ENCODE measurements around the gene ENOX1. TPM values are rescaled to one million over a fixed set of nuclear protein-coding genes. Genes with fewer than 3 reads are reported as not detected.

The ENOX1 gene
- polyA plus RNA-seq, 1 donor (not counting 4 experiments of a cell fraction or from before 2014, with no cell fraction given): 1.1 TPM

DNA sequence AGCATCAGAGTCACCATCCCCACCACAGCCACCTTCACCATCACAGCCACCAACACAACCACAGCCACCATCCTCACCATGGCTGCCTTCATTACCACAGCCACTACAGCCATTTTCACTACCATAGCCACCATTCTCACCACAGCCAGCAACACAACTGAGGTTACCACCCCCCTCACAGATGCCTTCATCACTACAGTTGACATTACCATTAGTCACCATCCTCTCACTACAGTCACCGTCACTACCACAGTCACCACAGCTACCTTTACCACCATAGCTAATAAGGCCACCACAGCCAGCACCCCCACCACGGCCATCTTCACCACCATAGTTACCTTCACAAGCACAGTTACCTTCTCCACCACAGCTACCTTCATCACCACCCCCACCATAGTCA lies 493.8 kb downstream of the ENOX1 start:
- dilution Hi-C loops (cut with MboI; ENCODE audit: extremely low pct_ligation_motif_present, low sequenced_read_pairs): no loop called here
- no peaks in the 10 kb centered on the region for H4K20me1 ChIP-seq (ENCODE audit: control insufficient read depth, extremely low read depth, insufficient read depth, low read length)
- H3K36me3 ChIP-seq (ENCODE audit: control insufficient read depth in 2 of 2, extremely low read depth in 1 of 2, insufficient read depth in 2 of 2, low read length in 2 of 2): no peaks in the 10 kb centered on the region
- no peak overlapping the region for H3K4me3 ChIP-seq (ENCODE audit: control insufficient read depth in 2 of 3, extremely low read depth in 1 of 3, insufficient read depth in 2 of 3, low read depth in 1 of 3, low read length in 3 of 3)
- H3K27ac ChIP-seq (ENCODE audit: control insufficient read depth, insufficient read depth, low read length): no peak overlapping the region
- peaks cover 4% of the 10 kb centered on the region for H3K4me1 ChIP-seq (ENCODE audit: control insufficient read depth, extremely low read depth, insufficient read depth, low read length)
- H3K79me2 ChIP-seq (ENCODE audit: control insufficient read depth, insufficient read depth, low read length): no peaks in the 10 kb centered on the region
- H3K4me2 ChIP-seq (ENCODE audit: control insufficient read depth, extremely low read depth, insufficient read depth, low read depth, low read length): no peak overlapping the region
- no peaks in the 10 kb centered on the region for H3K27me3 ChIP-seq (ENCODE audit: control insufficient read depth, extremely low read depth, insufficient read depth, low read length)
- FAIRE-seq (no peak), DNase-seq (ENCODE audit: low read depth, low spot score) (no peak)
- H3K9ac ChIP-seq (ENCODE audit: control insufficient read depth, extremely low read depth, insufficient read depth, low read length): no peak overlapping the region
- H2AFZ ChIP-seq (ENCODE audit: control insufficient read depth, low read length): no peak overlapping the region
- TF ChIP-seq, protein P1, sequence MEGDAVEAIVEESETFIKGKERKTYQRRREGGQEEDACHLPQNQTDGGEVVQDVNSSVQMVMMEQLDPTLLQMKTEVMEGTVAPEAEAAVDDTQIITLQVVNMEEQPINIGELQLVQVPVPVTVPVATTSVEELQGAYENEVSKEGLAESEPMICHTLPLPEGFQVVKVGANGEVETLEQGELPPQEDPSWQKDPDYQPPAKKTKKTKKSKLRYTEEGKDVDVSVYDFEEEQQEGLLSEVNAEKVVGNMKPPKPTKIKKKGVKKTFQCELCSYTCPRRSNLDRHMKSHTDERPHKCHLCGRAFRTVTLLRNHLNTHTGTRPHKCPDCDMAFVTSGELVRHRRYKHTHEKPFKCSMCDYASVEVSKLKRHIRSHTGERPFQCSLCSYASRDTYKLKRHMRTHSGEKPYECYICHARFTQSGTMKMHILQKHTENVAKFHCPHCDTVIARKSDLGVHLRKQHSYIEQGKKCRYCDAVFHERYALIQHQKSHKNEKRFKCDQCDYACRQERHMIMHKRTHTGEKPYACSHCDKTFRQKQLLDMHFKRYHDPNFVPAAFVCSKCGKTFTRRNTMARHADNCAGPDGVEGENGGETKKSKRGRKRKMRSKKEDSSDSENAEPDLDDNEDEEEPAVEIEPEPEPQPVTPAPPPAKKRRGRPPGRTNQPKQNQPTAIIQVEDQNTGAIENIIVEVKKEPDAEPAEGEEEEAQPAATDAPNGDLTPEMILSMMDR (optimal IDR thresholded peaks at IDR 0.05 in 1 of 3, IDR thresholded peaks at IDR 0.05 in 1 of 3, conservative IDR thresholded peaks at IDR 0.05 in 1 of 3; ENCODE audit: extremely low read depth in 1 of 3, insufficient read depth in 2 of 3, low read length in 3 of 3): no peak
- no peak for TF ChIP-seq EZH2 (IDR thresholded peaks at IDR 0.05; ENCODE audit: low read length)
- no peaks in the 10 kb centered on the region for H3K9me3 ChIP-seq (ENCODE audit: control insufficient read depth, low read depth, low read length)
- no peaks in the 10 kb centered on the region for H3K9me1 ChIP-seq (ENCODE audit: control insufficient read depth, extremely low read depth, insufficient read depth, low read length)

DNA sequence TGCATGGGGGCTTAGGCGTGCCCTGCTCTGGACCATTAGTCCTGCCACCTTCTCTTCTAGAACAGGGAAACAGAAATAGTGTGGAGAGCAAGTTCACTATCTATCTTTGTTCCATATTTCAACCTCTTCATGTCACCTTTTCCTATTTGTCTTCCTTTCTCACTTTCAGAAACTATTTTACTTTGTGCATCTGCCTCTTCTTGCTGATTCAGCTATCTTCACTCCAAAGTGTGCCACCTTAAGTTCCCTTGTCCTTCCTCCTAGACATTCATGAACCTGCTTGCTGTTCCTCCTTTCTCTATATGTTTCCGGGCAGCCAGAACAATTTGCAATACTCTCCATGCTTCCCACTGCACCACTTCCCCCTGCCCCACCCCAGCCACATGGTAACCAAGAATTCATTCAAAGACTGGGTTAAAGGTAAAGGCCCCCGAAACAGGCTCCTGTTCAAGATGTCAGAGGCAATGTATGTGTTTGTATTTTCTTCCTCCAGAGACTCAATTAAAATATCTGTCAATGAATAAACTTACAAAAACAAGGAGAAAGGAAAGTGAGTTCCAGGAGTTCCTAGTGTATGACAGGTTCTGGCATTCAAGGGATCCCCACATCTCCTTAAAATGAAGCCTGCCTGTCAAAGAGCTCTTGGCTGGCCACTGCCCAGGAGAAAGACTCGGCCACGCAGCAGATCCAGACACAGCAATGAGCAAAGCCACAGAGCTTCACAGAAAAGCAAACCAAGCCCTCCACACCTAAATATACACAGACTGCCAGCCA lies 495.3 kb downstream of the ENOX1 start:
- H4K20me1 ChIP-seq (ENCODE audit: control insufficient read depth, extremely low read depth, insufficient read depth, low read length): no peaks in the 10 kb centered on the region
- H3K4me3 ChIP-seq (ENCODE audit: control insufficient read depth in 2 of 3, extremely low read depth in 1 of 3, insufficient read depth in 2 of 3, low read depth in 1 of 3, low read length in 3 of 3): no peak overlapping the region
- H2AFZ ChIP-seq (ENCODE audit: control insufficient read depth, low read length): no peak overlapping the region
- DNase-seq (ENCODE audit: low read depth, low spot score): no peak
- H3K9ac ChIP-seq (ENCODE audit: control insufficient read depth, extremely low read depth, insufficient read depth, low read length): no peak overlapping the region
- no peaks in the 10 kb centered on the region for H3K36me3 ChIP-seq (ENCODE audit: control insufficient read depth in 2 of 2, extremely low read depth in 1 of 2, insufficient read depth in 2 of 2, low read length in 2 of 2)
- no peaks in the 10 kb centered on the region for H3K9me1 ChIP-seq (ENCODE audit: control insufficient read depth, extremely low read depth, insufficient read depth, low read length)
- H3K79me2 ChIP-seq (ENCODE audit: control insufficient read depth, insufficient read depth, low read length): no peaks in the 10 kb centered on the region
- dilution Hi-C loops (cut with MboI; ENCODE audit: extremely low pct_ligation_motif_present, low sequenced_read_pairs): no loop called here
- H3K9me3 ChIP-seq (ENCODE audit: control insufficient read depth, low read depth, low read length): no peaks in the 10 kb centered on the region
- no peak overlapping the region for H3K4me2 ChIP-seq (ENCODE audit: control insufficient read depth, extremely low read depth, insufficient read depth, low read depth, low read length)
- H3K4me1 ChIP-seq (ENCODE audit: control insufficient read depth, extremely low read depth, insufficient read depth, low read length): no peaks in the 10 kb centered on the region
- H3K27me3 ChIP-seq (ENCODE audit: control insufficient read depth, extremely low read depth, insufficient read depth, low read length): no peaks in the 10 kb centered on the region
- no peak for FAIRE-seq
- H3K27ac ChIP-seq (ENCODE audit: control insufficient read depth, insufficient read depth, low read length): no peak overlapping the region
- TF ChIP-seq EZH2 (IDR thresholded peaks at IDR 0.05; ENCODE audit: low read length): no peak
- TF ChIP-seq, protein P1 (optimal IDR thresholded peaks at IDR 0.05 in 1 of 3, IDR thresholded peaks at IDR 0.05 in 1 of 3, conservative IDR thresholded peaks at IDR 0.05 in 1 of 3; ENCODE audit: extremely low read depth in 1 of 3, insufficient read depth in 2 of 3, low read length in 3 of 3): no peak

All from keratinocyte (primary cell).